ENCODE measurements around the gene SRGAP2.
"Not testable (repeated sequence)": the region's sequence is repeated elsewhere in the genome, so short reads cannot be mapped to it uniquely, and the experiment has no call there.

Gene SRGAP2

DNA sequence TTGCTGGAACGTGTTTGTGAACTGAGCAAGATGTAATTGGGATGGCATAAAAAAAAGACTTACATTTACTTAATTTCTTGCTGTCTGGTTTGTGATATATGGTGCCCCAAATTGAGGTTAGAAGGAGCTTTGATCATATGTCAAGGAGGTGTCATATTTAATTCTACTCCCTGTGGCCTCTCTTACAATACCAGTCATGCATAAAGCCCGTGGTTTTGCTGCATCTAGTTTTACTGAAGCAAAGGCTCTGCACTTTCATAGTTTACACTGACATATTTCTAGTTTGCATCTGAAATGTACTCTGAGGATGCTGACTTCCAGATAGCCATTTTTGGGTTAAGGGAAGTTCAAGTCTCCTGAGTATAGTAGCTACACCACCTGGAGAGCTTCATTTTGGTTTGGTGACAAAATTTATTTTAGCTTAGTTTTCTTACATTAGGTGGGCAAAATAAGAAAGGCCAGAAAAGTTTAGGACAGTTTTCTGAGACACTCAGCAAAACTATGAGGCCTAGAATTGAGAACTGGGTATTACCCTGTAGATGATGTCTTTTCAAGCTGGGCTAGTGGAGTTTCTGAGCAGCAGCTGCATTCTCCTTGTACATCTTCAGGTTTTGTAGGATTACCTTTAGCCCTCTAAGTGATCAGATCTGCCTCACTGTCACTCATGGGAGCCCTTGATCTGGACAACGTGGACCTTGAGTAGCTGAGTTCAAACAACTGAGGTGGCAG, 47.8 kb downstream of the SRGAP2 start:
- not testable (repeated sequence) for DNase-seq (ENCODE audit: low spot score)

- peak; percentile 0 for DNase-seq (ENCODE audit: low spot score)
Measured at GRCh38 chr1:206252680-206253335, 49.5 kb downstream of the SRGAP2 start.
